GM18861 (cell line): ENCODE results near the gene XRCC4.
"Not testable (repeated sequence)": the region's sequence is repeated elsewhere in the genome, so short reads cannot be mapped to it uniquely, and the experiment has no call there.

Experiments used
- ATAC-seq: cut with Tn5 transposase; IDR thresholded peaks from one replicate; pipeline ENCODE4 v1.9.1; 2021; ENCODE audit not compliant: unreplicated experiment

The XRCC4 gene

DNA sequence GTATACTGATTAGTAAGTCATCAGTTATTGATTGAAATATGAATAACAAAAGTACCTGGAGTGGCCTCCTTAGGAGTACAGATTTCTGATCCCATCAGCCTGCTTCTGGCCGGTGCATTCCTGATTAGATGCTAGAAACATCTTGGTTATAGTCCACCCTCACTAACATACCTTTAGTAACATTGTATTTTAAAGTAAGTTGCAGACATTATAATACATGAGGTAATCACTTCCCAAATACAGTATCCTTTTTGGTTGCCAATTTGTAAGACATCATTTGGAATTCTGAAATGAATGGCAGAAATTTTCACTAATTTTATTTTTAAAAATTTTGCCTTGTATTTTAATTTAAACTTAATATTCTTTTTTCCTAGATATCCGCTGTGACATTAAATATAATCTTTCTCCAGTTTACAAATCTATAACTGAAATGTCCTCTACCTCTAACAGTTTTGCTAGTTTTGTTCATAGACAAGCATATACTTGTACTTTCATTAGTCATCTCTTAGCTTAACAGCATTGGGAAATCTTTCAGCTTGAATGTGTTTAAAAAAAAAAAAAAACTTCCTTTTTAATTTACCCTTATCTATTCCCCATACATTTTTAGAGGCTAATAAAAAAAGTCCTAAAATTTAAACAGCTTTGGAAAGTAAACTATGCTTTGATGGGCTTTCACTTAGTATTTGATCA lies 178.9 kb downstream of the XRCC4 start:
- ATAC-seq, result no peak

GRCh38 chr5:83257684-83258083 lies 180.3 kb downstream of the XRCC4 start:
- not testable (repeated sequence) for ATAC-seq

GRCh38 chr5:83265318-83265717 lies 188.0 kb downstream of the XRCC4 start:
- ATAC-seq, result no peak

GRCh38 chr5:83270311-83270710 lies 193.0 kb downstream of the XRCC4 start:
- ATAC-seq, result no peak

GRCh38 chr5:83277154-83277553 lies 199.8 kb downstream of the XRCC4 start:
- ATAC-seq, result no peak

GRCh38 chr5:83277953-83278352 lies 200.6 kb downstream of the XRCC4 start:
- peak; percentile 90 for ATAC-seq

GRCh38 chr5:83281176-83281575 lies 203.8 kb downstream of the XRCC4 start:
- ATAC-seq, result no peak

GRCh38 chr5:83281658-83282057 lies 204.3 kb downstream of the XRCC4 start:
- ATAC-seq, result no peak

GRCh38 chr5:83283761-83284160 lies 206.4 kb downstream of the XRCC4 start:
- ATAC-seq, result no peak

DNA sequence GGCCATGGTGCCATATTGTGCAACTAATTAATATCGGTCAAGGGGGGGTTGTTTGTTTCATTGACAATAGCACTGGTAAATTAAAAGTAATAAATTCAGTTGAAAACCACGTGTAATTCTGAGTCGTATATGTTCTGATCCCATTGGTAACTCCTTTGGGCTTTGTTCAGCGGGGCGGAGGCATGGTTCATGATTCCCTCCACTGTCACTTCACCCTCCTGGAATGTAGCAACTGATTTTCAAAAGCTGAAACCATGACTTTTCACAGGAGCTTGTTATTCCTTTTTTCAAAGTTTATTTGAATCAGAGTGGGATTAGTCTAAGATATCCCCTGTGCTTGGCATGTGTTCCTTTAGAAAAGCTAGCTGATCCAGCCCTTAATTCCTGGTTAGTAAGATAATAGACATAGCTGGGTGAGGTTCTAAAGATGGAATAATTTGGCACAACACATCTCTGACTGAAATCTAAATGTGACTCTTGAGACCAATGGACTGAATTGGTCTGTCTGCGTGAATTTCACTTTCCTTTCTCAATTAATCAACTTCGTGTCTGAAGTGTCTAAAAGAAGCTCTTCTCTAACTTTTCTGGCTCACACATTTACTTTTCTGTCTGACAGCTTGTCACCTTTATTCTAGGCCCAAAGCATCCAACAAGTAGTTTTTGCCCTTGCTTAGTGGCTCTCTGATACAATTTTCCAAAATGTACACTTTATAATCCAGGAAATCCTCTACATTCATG lies 208.5 kb downstream of the XRCC4 start:
- ATAC-seq, result no peak

GRCh38 chr5:83294246-83294645 lies 216.9 kb downstream of the XRCC4 start:
- ATAC-seq, result no peak

- no peak for ATAC-seq
Measured at GRCh38 chr5:83299353-83299752, 222.0 kb downstream of the XRCC4 start.

DNA sequence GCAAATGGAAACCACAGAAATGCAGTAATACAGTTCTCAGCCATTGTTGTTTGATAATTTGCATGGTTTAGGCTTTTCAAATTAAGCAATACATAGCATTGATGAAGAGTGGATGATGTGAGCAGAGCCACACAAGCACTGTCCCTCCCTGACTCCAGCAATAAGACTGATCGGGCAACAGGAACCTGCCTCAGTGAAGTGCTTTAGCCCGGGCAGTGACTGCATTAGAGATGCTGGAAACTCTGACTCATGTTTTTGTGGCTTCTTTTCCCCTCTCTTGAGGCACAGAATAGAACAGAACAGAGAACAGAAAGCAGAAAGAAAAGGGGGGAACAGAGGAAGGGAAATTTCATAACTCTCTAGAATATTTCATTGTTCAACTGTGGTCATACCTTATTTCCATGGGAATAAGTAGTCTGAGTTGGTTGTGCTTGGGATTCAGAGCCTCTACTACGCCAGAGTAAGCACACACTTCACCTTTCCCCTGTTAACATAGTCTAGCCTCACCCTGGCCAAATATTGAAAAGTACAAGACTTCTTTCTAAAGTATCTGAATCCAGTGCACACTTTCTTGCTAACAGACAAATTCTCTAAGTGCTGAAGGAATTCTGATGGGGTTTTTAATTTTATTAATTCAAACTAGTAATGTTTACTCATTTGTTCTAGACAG lies 229.4 kb downstream of the XRCC4 start:
- ATAC-seq, result peak; percentile 98

DNA sequence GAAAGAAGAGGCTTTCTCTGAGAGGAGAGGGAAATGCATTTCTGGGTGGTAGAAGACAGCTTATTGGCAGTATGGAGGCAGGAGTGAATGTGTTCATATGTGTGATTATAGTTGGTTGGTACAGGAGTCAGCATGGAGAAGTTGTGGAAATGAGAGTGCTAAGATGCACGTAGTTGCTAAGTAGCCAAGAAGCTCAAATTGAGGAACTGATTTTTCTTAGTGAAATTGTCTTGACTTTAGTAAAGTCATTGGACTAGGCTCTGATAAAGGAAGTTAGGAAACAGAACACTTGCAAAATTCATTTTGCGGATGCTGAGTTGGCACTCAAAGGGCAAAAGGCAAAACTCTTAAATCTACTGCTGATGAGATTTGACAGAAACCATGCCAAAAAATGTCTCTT lies 235.3 kb downstream of the XRCC4 start:
- no peak for ATAC-seq

GRCh38 chr5:83313436-83313835 lies 236.1 kb downstream of the XRCC4 start:
- no peak for ATAC-seq

- ATAC-seq, result no peak
Measured at GRCh38 chr5:83321483-83322055, 244.2 kb downstream of the XRCC4 start.

GRCh38 chr5:83322273-83322924 lies 245.1 kb downstream of the XRCC4 start:
- ATAC-seq, result no peak

- ATAC-seq, result no peak
Measured at GRCh38 chr5:83323557-83324180, 246.3 kb downstream of the XRCC4 start.

DNA sequence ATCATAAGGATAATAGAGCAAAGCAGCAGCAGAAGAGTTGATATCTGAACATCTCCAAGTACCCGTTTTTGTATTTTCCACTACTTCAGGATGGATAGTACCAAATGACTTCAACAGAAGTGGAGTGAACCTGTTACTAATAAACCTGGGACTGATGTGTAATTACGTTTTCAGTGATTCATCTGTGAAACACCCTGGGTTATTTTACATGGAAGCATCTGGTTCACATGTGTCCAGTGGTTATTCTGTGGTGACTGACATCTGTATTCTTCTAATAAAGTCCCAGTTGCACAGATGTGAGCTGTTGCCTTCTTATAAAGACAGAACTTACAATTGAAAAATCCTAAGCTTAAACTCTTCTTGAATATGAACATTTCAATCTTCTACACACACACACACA lies 254.5 kb downstream of the XRCC4 start:
- ATAC-seq, result no peak

DNA sequence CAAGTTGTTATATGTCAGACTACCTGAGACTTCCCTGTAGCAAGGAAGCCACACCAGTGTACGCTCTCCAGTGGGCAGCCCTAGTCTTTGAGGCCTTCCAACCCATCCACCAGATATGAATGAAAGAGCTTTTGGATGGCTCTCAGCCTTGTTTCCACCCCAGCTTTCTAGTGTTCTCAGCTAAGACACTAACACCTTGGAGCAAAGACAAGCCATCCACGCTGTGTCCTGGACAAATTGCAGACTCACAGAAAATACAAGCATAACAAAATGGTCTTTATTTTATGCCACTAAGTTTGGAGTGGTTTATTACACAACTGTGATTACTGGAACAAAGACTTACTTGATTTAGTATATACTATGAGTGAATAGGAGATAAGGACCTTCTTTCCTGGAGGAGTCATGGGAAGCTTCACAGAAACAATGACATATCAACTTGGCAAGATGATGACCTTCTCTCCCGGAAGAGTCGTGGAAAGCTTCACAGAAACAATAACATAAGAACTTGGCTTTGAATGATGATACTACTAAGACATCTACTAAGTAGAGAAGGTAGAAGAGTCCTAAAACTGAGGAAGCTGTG lies 260.2 kb downstream of the XRCC4 start:
- ATAC-seq, result no peak
